Mesenchymal stem cell (in vitro differentiated cells and primary cell): Measurements from ENCODE around the gene ITGA8.

ENCODE experiments used
- DNase-seq: peaks from one replicate; pipeline ENCODE4 v3.0.0-alpha.2; 2013
- H2AFZ ChIP-seq: one replicate; pipeline ENCODE4 v1.6.1; 2013; ENCODE audit warnings: low read depth, mild to moderate bottlenecking, control low read depth, inconsistent platforms, low read length, moderate library complexity
- H2AK5ac ChIP-seq: 2 replicates; pipeline ENCODE4 v1.6.1; 2013; ENCODE audit warnings: low read length, moderate library complexity, mild to moderate bottlenecking, inconsistent platforms; ENCODE audit not compliant: severe bottlenecking
- H2BK120ac ChIP-seq: one replicate; pipeline ENCODE4 v1.6.1; 2013; ENCODE audit warnings: low read depth, mild to moderate bottlenecking, inconsistent platforms, low read length, moderate library complexity
- H2BK12ac ChIP-seq, 2 experiments: one replicate each; pipeline ENCODE4 v1.6.1; 2013; ENCODE audit warnings: inconsistent platforms in 2 of 2, low read length in 2 of 2, mild to moderate bottlenecking in 2 of 2, moderate library complexity in 2 of 2, control low read depth in 1 of 2
- H2BK15ac ChIP-seq: one replicate; pipeline ENCODE4 v1.6.1; 2013; ENCODE audit warnings: mild to moderate bottlenecking, low read depth, inconsistent platforms; ENCODE audit not compliant: poor library complexity, severe bottlenecking
- H2BK5ac ChIP-seq: 2 replicates; pipeline ENCODE4 v1.6.1; 2013; ENCODE audit warnings: low read depth, mild to moderate bottlenecking, low read length, control low read depth, inconsistent platforms; ENCODE audit not compliant: poor library complexity, severe bottlenecking
- H3K14ac ChIP-seq, 2 experiments: one replicate each; pipeline ENCODE4 v1.6.1; 2013; ENCODE audit warnings: inconsistent platforms in 2 of 2, low read length in 2 of 2, control low read depth in 1 of 2, mild to moderate bottlenecking in 1 of 2, moderate library complexity in 1 of 2
- H3K18ac ChIP-seq, 2 experiments: one replicate each; pipeline ENCODE4 v1.6.1; 2013; ENCODE audit warnings: inconsistent platforms in 2 of 2, low read length in 2 of 2, control low read depth in 1 of 2, low read depth in 1 of 2, mild to moderate bottlenecking in 1 of 2
- H3K23ac ChIP-seq, 2 experiments: one replicate each; pipeline ENCODE4 v1.6.1; 2013; ENCODE audit warnings: inconsistent platforms in 2 of 2, low read length in 2 of 2, mild to moderate bottlenecking in 2 of 2, moderate library complexity in 2 of 2, control low read depth in 1 of 2
- H3K27ac ChIP-seq: 2 replicates; pipeline ENCODE4 v1.5.1; 2013; ENCODE audit warnings: mild to moderate bottlenecking, moderate library complexity, low read length, control low read depth, inconsistent platforms; ENCODE audit not compliant: poor library complexity, severe bottlenecking
- H3K27me3 ChIP-seq, 2 experiments: 2 replicates each; pipeline versions ENCODE4 v1.6.1 to v1.7.0; 2013; ENCODE audit warnings: low read length in 2 of 2, mild to moderate bottlenecking in 2 of 2, moderate library complexity in 2 of 2, control low read depth in 1 of 2, inconsistent platforms in 1 of 2; ENCODE audit not compliant: control insufficient read depth in 1 of 2, insufficient read depth in 1 of 2
- H3K36me3 ChIP-seq, 2 experiments: 2 replicates each; pipeline versions ENCODE4 v1.6.1 to v1.7.0; 2013; ENCODE audit warnings: low read length in 2 of 2, control low read depth in 1 of 2, inconsistent platforms in 1 of 2, low read depth in 1 of 2, mild to moderate bottlenecking in 1 of 2; ENCODE audit not compliant: insufficient read depth in 2 of 2, control insufficient read depth in 1 of 2
- H3K4ac ChIP-seq, 2 experiments: one replicate each; pipeline ENCODE4 v1.6.1; 2013; ENCODE audit warnings: inconsistent platforms in 2 of 2, low read length in 2 of 2, mild to moderate bottlenecking in 2 of 2, moderate library complexity in 2 of 2, control low read depth in 1 of 2, low read depth in 1 of 2
- H3K4me1 ChIP-seq: 2 replicates; pipeline ENCODE4 v1.6.1; 2013; ENCODE audit warnings: low read depth, low read length, control low read depth; ENCODE audit not compliant: control insufficient read depth, insufficient read depth
- H3K4me2 ChIP-seq: 2 replicates; pipeline ENCODE4 v1.6.1; 2013; ENCODE audit warnings: low read length, mild to moderate bottlenecking, inconsistent platforms; ENCODE audit not compliant: poor library complexity, severe bottlenecking
- H3K4me3 ChIP-seq, 2 experiments: 2 replicates each; pipeline versions ENCODE4 v1.5.1 to v1.7.0; 2013; ENCODE audit warnings: low read length in 2 of 2, mild to moderate bottlenecking in 2 of 2, control low read depth in 1 of 2, low read depth in 1 of 2; ENCODE audit not compliant: insufficient read depth in 1 of 2
- H3K79me1 ChIP-seq: replicated peaks from 2 replicates; pipeline ENCODE4 v1.6.1; 2013; ENCODE audit warnings: mild to moderate bottlenecking, control low read depth, low read length, inconsistent platforms; ENCODE audit not compliant: poor library complexity, severe bottlenecking
- H3K9ac ChIP-seq: 2 replicates; pipeline ENCODE4 v1.7.0; 2013; ENCODE audit warnings: mild to moderate bottlenecking, low read length, moderate library complexity
- H3K9me3 ChIP-seq: 2 replicates; pipeline ENCODE4 v1.7.0; 2013; ENCODE audit warnings: mild to moderate bottlenecking, low read length; ENCODE audit not compliant: control insufficient read depth
- H4K8ac ChIP-seq: one replicate; pipeline ENCODE4 v1.6.1; 2013; ENCODE audit warnings: inconsistent platforms, mild to moderate bottlenecking, low read length, moderate library complexity
- H4K91ac ChIP-seq: one replicate; pipeline ENCODE4 v1.6.1; 2013; ENCODE audit warnings: mild to moderate bottlenecking, low read length, inconsistent platforms
- WGBS: methylation state at CpG from one replicate; pipeline ENCODE4 v1.1.7; 2013; ENCODE audit warnings: mixed read lengths; 5-methylcytosine and 5-hydroxymethylcytosine counted together

ITGA8 gene

GRCh38 chr10:15469111-15469510, 250.6 kb downstream of the ITGA8 start:
- no peak overlapping the region for H2BK12ac ChIP-seq
- no peaks in the 10 kb centered on the region for H3K4me1 ChIP-seq
- H2AK5ac ChIP-seq, result no peak overlapping the region
- no peak overlapping the region for H2BK120ac ChIP-seq
- no peaks in the 10 kb centered on the region for H3K36me3 ChIP-seq
- H2BK15ac ChIP-seq, result no peak overlapping the region
- no peak overlapping the region for H2BK5ac ChIP-seq
- 91% methylated on average over 5 of the region's 5 CpGs for WGBS
- DNase-seq, result no peak
- no peak overlapping the region for H2AFZ ChIP-seq
- no peak overlapping the region for H4K8ac ChIP-seq
- H3K4me3 ChIP-seq, result no peak overlapping the region
- H3K9me3 ChIP-seq, result no peaks in the 10 kb centered on the region
- peaks cover 7 to 19% of the 10 kb centered on the region in 2 experiments for H3K27me3 ChIP-seq
- H3K27ac ChIP-seq, result no peak overlapping the region
- no peak overlapping the region for H3K4me2 ChIP-seq
- no peaks in the 10 kb centered on the region for H3K79me1 ChIP-seq
- H3K18ac ChIP-seq, result no peak overlapping the region
- H3K14ac ChIP-seq, result no peak overlapping the region
- H3K23ac ChIP-seq, result no peak overlapping the region
- H4K91ac ChIP-seq, result no peak overlapping the region
- no peak overlapping the region for H3K9ac ChIP-seq
- H3K4ac ChIP-seq, result no peak overlapping the region

- Histone ChIP-seq H3K4me2 (no peak overlapping the region), H3K79me1 (no peaks in the 10 kb centered on the region), H3K9ac (no peak overlapping the region), H4K91ac (no peak overlapping the region), H3K36me3 (no peaks in the 10 kb centered on the region), H4K8ac (no peak overlapping the region), H3K4me1 (no peaks in the 10 kb centered on the region), H2BK15ac (no peak overlapping the region), H2BK120ac (peak overlapping the region; percentile 52), H3K27me3 (peaks cover 4 to 7% of the 10 kb centered on the region in 2 experiments), H3K14ac (no peak overlapping the region), H3K4ac (peak overlapping the region in 1 of 2 experiments; percentile 52), H3K9me3 (no peaks in the 10 kb centered on the region), H3K23ac (no peak overlapping the region), H3K18ac (peak overlapping the region in 1 of 2 experiments; percentile 70), H2AFZ (no peak overlapping the region), H3K27ac (no peak overlapping the region), H2BK5ac (no peak overlapping the region), H2BK12ac (peak overlapping the region; percentile 71 to 83), H3K4me3 (no peak overlapping the region), H2AK5ac (no peak overlapping the region)
- 82% methylated on average over 3 of the region's 3 CpGs for WGBS
- DNase-seq, result no peak
These were observed 255.3 kb downstream of the ITGA8 start for GRCh38 chr10:15464381-15464780.
